Neural cell (in vitro differentiated cells): ENCODE measurements around the gene CLASP1.

Experiments
- EZH2 ChIP-seq: fragments of 200-600, 300-800 bp; shearing (Covaris generic), sonication (generic); IDR thresholded peaks from 2 replicates; pipeline ENCODE4 v1.6.1; 2014; ENCODE audit warnings: antibody characterized with exemption, low read length, borderline replicate concordance, mild to moderate bottlenecking; ENCODE audit not compliant: insufficient read depth, poor library complexity, severe bottlenecking
- MXI1 ChIP-seq: fragments of 450-650 bp; conservative IDR thresholded peaks from 2 replicates; pipeline ENCODE4 v1.6.1; 2014; ENCODE audit warnings: antibody characterized with exemption, mild to moderate bottlenecking; ENCODE audit not compliant: poor library complexity, severe bottlenecking
- POLR2AphosphoS5 ChIP-seq: IDR thresholded peaks from 2 replicates; pipeline ENCODE4 v1.6.1; 2012
- RAD21 ChIP-seq: fragments of 450-650 bp; conservative IDR thresholded peaks from 2 replicates; pipeline ENCODE4 v1.6.1; 2014; ENCODE audit warnings: antibody characterized with exemption, mild to moderate bottlenecking, moderate library complexity
- TAF1 ChIP-seq: IDR thresholded peaks from 2 replicates; pipeline ENCODE4 v1.6.1; 2012; ENCODE audit warnings: low read depth
- TF ChIP-seq, protein P1 (sequence below): fragments of 450-650 bp; IDR thresholded peaks from 2 replicates; pipeline ENCODE4 v1.5.1; 2014; ENCODE audit warnings: antibody characterized with exemption, mild to moderate bottlenecking, moderate library complexity; ENCODE audit not compliant: poor library complexity, severe bottlenecking
- TF ChIP-seq, protein P2 (sequence below): IDR thresholded peaks from 2 replicates; pipeline ENCODE4 v1.6.1; 2012; ENCODE audit warnings: borderline replicate concordance

DNA sequence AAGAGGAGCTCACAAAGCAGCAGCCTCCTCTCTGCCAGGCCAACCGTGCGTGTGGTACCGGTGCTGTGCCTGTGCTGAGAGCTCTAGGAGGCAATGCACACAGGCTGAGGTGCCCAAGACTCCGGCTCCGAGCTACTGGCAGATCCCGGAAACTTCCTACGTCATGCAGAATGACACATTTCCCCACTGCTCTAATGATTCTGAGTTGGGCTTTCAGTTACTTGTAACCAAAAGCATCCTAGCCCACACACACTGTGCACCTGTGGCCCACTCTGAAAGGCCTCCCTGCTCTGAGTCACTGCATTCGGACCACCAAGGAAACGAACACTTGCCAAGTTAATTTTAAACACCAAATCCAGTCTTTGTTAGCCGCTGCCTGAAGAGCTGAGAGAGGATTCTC, 127.9 kb downstream of the CLASP1 start:
- TF ChIP-seq, protein P1, sequence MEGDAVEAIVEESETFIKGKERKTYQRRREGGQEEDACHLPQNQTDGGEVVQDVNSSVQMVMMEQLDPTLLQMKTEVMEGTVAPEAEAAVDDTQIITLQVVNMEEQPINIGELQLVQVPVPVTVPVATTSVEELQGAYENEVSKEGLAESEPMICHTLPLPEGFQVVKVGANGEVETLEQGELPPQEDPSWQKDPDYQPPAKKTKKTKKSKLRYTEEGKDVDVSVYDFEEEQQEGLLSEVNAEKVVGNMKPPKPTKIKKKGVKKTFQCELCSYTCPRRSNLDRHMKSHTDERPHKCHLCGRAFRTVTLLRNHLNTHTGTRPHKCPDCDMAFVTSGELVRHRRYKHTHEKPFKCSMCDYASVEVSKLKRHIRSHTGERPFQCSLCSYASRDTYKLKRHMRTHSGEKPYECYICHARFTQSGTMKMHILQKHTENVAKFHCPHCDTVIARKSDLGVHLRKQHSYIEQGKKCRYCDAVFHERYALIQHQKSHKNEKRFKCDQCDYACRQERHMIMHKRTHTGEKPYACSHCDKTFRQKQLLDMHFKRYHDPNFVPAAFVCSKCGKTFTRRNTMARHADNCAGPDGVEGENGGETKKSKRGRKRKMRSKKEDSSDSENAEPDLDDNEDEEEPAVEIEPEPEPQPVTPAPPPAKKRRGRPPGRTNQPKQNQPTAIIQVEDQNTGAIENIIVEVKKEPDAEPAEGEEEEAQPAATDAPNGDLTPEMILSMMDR: no peak
- TF ChIP-seq, protein P2, sequence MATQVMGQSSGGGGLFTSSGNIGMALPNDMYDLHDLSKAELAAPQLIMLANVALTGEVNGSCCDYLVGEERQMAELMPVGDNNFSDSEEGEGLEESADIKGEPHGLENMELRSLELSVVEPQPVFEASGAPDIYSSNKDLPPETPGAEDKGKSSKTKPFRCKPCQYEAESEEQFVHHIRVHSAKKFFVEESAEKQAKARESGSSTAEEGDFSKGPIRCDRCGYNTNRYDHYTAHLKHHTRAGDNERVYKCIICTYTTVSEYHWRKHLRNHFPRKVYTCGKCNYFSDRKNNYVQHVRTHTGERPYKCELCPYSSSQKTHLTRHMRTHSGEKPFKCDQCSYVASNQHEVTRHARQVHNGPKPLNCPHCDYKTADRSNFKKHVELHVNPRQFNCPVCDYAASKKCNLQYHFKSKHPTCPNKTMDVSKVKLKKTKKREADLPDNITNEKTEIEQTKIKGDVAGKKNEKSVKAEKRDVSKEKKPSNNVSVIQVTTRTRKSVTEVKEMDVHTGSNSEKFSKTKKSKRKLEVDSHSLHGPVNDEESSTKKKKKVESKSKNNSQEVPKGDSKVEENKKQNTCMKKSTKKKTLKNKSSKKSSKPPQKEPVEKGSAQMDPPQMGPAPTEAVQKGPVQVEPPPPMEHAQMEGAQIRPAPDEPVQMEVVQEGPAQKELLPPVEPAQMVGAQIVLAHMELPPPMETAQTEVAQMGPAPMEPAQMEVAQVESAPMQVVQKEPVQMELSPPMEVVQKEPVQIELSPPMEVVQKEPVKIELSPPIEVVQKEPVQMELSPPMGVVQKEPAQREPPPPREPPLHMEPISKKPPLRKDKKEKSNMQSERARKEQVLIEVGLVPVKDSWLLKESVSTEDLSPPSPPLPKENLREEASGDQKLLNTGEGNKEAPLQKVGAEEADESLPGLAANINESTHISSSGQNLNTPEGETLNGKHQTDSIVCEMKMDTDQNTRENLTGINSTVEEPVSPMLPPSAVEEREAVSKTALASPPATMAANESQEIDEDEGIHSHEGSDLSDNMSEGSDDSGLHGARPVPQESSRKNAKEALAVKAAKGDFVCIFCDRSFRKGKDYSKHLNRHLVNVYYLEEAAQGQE: no peak
- no peak for TF ChIP-seq POLR2AphosphoS5
- no peak for TF ChIP-seq TAF1
- no peak for TF ChIP-seq EZH2
- TF ChIP-seq RAD21: no peak
- TF ChIP-seq MXI1: no peak
